ENCODE measurements around the gene RGS10. TPM values are rescaled to one million over a fixed set of nuclear protein-coding genes. Genes with fewer than 3 reads are reported as not detected.
A peak's percentile ranks its signal among the peaks of the same experiment; 100 is the strongest.

Gene RGS10
- total RNA-seq, 1 experiment from 2014 or later: 7.2 TPM

DNA sequence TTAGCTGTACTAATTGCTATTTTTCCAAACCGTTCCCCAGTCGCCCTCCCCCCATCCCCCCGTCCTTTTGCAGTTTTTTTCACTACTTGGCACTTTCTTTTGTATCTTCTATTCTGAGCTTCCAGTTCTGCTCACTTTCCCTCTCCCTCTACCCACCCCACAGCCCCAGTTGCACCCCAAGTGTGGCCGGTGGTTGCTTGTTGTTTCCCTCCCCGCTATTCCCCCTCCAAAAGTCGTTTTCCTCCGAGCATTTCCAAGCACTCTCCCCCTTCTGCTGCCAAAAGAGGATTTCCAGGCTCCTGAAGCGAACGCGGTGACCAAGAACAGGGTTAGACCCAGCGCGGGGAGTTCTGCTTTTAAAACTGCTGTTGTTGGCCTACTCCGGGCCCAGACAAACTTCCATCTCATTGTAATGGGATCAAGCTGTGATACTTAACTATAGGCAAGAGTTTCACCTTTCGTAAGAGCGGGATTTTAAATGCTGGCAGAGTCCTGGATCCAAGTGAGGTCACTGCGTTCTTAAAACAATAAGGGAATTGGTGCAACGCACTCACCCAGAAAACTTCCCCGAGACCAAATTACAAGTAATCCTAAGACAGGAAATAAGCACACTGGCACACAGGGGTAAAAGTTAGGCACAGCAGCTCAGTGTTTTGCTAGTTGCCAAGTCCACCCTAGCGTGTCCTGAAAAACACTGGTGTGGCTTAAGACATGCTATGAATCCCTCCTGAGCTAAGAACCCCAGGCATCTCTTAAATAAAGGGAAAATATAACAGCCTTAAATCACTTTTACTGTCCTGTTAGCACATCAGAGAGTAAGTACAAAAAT is 1.5 kb upstream of the RGS10 start:
- Histone ChIP-seq H3K4me3 (ENCODE audit: insufficient read depth, low read depth, low read length) (peak overlapping the region; percentile 64), H3K27me3 (ENCODE audit: control insufficient read depth, insufficient read depth, low read length) (peaks cover 34% of the 10 kb centered on the region), H3K36me3 (replicated peaks; ENCODE audit: control insufficient read depth, insufficient read depth, low read length) (no peaks in the 10 kb centered on the region)
- DNase-seq: peak; percentile 74

DNA sequence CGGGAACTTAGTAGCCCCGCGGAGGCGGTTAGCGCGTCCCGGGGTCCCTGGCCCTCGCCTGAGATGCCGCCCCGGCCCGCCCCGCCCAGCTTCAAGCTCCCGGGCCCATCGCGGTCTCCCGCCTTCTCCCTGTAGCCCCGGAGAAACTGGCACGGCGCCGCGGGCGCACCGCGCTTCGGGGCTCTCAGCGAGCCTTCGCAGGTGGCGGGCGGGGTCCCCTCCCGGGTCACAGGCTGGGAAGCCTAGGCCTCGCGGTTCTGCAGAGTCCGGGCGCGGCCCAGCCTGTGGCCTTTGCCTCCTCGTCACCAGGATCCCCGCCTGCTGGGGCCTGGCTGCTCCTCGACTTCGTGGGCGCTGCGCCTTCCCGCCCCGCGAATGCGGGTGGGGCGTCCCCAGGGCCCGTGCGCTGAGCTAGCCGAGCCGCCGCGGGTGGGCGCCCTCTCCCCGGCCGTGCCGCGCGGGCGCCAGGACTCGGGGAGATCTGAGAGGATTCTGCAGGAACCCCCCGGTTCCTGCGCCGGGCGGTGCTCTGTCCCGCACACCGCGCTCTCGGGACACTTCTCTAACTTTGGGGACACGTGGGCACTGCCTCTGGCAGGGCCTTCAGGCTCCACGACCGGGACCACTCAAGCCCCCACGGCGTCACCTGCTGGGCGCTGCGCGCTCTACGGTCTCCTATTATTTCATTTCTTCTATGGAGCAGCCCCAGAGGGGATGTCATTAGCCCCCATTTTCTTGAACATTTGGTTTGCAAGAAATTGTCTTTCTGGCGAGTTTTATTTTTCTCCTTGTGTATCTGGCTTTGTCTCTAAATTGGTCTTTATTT is 682 bp upstream of the RGS10 start:
- DNase-seq: peak; percentile 87
- Histone ChIP-seq H3K36me3 (replicated peaks; ENCODE audit: control insufficient read depth, insufficient read depth, low read length) (no peaks in the 10 kb centered on the region), H3K27me3 (ENCODE audit: control insufficient read depth, insufficient read depth, low read length) (peaks cover 34% of the 10 kb centered on the region), H3K4me3 (ENCODE audit: insufficient read depth, low read depth, low read length) (peak overlapping the region; percentile 64)

- DNase-seq: peak; percentile 58
- peaks cover 34% of the 10 kb centered on the region for H3K27me3 ChIP-seq (ENCODE audit: control insufficient read depth, insufficient read depth, low read length)
Observed at GRCh38 chr10:119541459-119542356, 811 bp downstream of the RGS10 start.

DNA sequence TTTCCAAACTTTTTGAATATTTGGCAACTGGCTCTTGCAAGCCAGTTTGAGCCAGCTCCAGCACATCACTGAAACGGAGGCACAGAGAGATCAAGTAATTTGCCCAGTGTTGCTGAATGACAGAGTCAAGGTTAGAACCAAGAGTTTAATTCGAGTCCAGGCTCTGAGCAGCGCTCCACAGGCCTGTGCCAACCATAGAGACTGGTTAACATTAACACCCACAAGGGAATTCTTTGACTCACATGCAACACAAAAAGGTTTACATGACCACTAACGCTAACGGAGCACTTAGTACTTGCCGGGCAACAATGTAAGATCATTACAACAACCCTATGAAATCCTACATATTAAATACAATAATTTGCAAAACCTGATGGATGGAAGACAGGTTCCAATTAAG is 1.5 kb downstream of the RGS10 start:
- Histone ChIP-seq H3K4me3 (ENCODE audit: insufficient read depth, low read depth, low read length) (no peak overlapping the region), H3K27me3 (ENCODE audit: control insufficient read depth, insufficient read depth, low read length) (peaks cover 34% of the 10 kb centered on the region)

More at GRCh38 chr10:119541459-119542356, 811 bp downstream of the RGS10 start:
- Histone ChIP-seq H3K36me3 (replicated peaks; ENCODE audit: control insufficient read depth, insufficient read depth, low read length) (no peaks in the 10 kb centered on the region), H3K4me3 (ENCODE audit: insufficient read depth, low read depth, low read length) (peak overlapping the region; percentile 64)

DNA sequence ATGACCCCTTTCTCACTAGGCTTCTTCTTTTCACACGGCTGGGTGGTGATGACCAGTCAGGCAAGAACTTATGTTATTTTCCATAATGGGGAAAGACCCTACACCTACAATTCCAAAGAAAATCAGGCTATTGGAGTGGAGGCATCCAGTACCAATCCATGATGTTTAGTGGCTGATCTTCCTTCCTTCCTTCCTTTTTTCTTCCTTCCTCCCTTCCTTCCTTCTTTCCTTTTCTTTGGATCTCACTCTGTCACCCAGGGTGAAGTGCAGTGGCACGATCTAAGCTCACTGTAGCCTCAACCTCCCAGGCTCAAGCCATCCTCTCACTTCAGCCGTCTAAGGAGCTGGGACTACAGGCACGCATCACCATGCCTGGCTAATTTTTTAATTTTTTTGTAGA is 2.5 kb downstream of the RGS10 start:
- no peaks in the 10 kb centered on the region for H3K36me3 ChIP-seq (replicated peaks; ENCODE audit: control insufficient read depth, insufficient read depth, low read length)
- peaks cover 34% of the 10 kb centered on the region for H3K27me3 ChIP-seq (ENCODE audit: control insufficient read depth, insufficient read depth, low read length)
- no peak overlapping the region for H3K4me3 ChIP-seq (ENCODE audit: insufficient read depth, low read depth, low read length)
- DNase-seq: no peak

More for the DNA sequence above, 1.5 kb downstream of the RGS10 start:
- no peaks in the 10 kb centered on the region for H3K36me3 ChIP-seq (replicated peaks; ENCODE audit: control insufficient read depth, insufficient read depth, low read length)
- no peak for DNase-seq

- Histone ChIP-seq H3K4me3 (ENCODE audit: insufficient read depth, low read depth, low read length) (no peak overlapping the region), H3K27me3 (ENCODE audit: control insufficient read depth, insufficient read depth, low read length) (peaks cover 34% of the 10 kb centered on the region), H3K36me3 (replicated peaks; ENCODE audit: control insufficient read depth, insufficient read depth, low read length) (no peaks in the 10 kb centered on the region)
- DNase-seq: no peak
Observed at GRCh38 chr10:119539359-119539825, 3.1 kb downstream of the RGS10 start.

DNA sequence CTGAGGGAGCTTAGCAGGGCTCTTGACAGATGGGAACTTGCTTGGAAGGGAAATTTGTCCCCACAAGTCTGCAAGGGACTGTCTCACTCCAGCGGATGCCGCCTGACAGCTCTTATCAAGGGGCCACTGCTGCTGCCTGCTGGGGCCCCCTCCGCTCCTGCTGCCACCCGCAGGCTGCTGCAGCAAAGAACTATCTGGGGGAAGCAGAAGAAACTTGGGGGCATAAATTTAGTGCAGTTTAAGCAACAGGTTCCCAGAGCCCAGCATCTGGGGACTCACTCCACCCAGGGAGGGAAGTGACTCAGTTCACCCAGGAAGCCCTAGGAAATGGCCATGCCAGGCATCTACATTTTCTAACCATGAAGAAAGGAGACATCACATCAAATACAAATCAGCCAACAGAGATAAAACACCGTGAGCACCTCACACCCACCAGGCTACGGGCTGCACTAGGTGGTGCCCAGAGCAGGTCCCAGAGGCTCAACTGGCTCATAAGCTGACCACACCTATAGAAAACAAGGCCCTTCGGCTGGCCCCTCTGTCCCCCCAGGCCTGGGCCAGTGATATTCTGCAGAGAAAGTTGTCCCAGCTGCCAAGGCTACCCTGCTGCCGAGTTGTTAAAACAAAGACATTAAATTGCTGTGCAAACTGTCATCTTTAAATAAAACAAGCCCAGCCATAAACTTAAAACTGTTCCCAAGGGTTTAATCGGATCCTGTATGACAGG is 3.7 kb downstream of the RGS10 start:
- H3K4me3 ChIP-seq (ENCODE audit: insufficient read depth, low read depth, low read length): no peak overlapping the region
- DNase-seq: peak; percentile 55
- no peaks in the 10 kb centered on the region for H3K36me3 ChIP-seq (replicated peaks; ENCODE audit: control insufficient read depth, insufficient read depth, low read length)
- peaks cover 33% of the 10 kb centered on the region for H3K27me3 ChIP-seq (ENCODE audit: control insufficient read depth, insufficient read depth, low read length)

GRCh38 chr10:119537953-119538630 is 4.4 kb downstream of the RGS10 start:
- DNase-seq: no peak
- Histone ChIP-seq H3K27me3 (ENCODE audit: control insufficient read depth, insufficient read depth, low read length) (peaks cover 28% of the 10 kb centered on the region), H3K4me3 (ENCODE audit: insufficient read depth, low read depth, low read length) (no peak overlapping the region), H3K36me3 (replicated peaks; ENCODE audit: control insufficient read depth, insufficient read depth, low read length) (no peaks in the 10 kb centered on the region)

- Histone ChIP-seq H3K4me3 (ENCODE audit: insufficient read depth, low read depth, low read length) (no peak overlapping the region), H3K36me3 (replicated peaks; ENCODE audit: control insufficient read depth, insufficient read depth, low read length) (no peaks in the 10 kb centered on the region), H3K27me3 (ENCODE audit: control insufficient read depth, insufficient read depth, low read length) (peaks cover 14% of the 10 kb centered on the region)
- no peak for DNase-seq
Observed at GRCh38 chr10:119536508-119537025, 6.0 kb downstream of the RGS10 start.

GRCh38 chr10:119535837-119536507 is 6.5 kb downstream of the RGS10 start:
- Histone ChIP-seq H3K4me3 (ENCODE audit: insufficient read depth, low read depth, low read length) (no peak overlapping the region), H3K36me3 (replicated peaks; ENCODE audit: control insufficient read depth, insufficient read depth, low read length) (no peaks in the 10 kb centered on the region), H3K27me3 (ENCODE audit: control insufficient read depth, insufficient read depth, low read length) (peaks cover 9% of the 10 kb centered on the region)
- DNase-seq: no peak

DNA sequence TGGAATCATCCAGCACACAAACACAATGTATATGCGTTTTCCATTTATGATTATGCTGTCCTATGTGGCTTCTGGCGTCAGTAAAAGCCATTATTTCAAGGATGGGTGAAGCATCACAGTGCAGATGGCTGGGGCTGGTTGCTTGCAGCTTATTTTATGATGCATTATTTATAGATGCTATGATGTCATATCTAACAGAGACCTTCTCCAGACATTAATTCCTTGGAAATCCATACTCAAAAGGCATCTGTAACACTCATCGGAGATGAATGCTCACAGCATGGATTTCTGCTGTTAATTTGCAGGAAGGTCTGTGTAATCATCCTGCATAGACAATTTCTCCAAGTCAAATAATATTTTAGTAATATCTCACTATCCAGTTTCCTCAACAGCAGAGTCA is 7.2 kb downstream of the RGS10 start:
- no peaks in the 10 kb centered on the region for H3K36me3 ChIP-seq (replicated peaks; ENCODE audit: control insufficient read depth, insufficient read depth, low read length)
- H3K4me3 ChIP-seq (ENCODE audit: insufficient read depth, low read depth, low read length): no peak overlapping the region
- DNase-seq: no peak
- H3K27me3 ChIP-seq (ENCODE audit: control insufficient read depth, insufficient read depth, low read length): peaks cover 2% of the 10 kb centered on the region; the same call in 1 of the 2 replicates

GRCh38 chr10:119533473-119533872 is 9.0 kb downstream of the RGS10 start:
- Histone ChIP-seq H3K27me3 (ENCODE audit: control insufficient read depth, insufficient read depth, low read length) (no peaks in the 10 kb centered on the region), H3K36me3 (replicated peaks; ENCODE audit: control insufficient read depth, insufficient read depth, low read length) (no peaks in the 10 kb centered on the region), H3K4me3 (ENCODE audit: insufficient read depth, low read depth, low read length) (no peak overlapping the region)
- DNase-seq: no peak
